Measurements from ENCODE around the gene CYB5D1. TPM values are rescaled to one million over a fixed set of nuclear protein-coding genes. Genes with fewer than 3 reads are reported as not detected.

Gene CYB5D1
- total RNA-seq, 4 donors from 2014 or later = 3.8 to 9.3 (median 7.5) TPM

DNA sequence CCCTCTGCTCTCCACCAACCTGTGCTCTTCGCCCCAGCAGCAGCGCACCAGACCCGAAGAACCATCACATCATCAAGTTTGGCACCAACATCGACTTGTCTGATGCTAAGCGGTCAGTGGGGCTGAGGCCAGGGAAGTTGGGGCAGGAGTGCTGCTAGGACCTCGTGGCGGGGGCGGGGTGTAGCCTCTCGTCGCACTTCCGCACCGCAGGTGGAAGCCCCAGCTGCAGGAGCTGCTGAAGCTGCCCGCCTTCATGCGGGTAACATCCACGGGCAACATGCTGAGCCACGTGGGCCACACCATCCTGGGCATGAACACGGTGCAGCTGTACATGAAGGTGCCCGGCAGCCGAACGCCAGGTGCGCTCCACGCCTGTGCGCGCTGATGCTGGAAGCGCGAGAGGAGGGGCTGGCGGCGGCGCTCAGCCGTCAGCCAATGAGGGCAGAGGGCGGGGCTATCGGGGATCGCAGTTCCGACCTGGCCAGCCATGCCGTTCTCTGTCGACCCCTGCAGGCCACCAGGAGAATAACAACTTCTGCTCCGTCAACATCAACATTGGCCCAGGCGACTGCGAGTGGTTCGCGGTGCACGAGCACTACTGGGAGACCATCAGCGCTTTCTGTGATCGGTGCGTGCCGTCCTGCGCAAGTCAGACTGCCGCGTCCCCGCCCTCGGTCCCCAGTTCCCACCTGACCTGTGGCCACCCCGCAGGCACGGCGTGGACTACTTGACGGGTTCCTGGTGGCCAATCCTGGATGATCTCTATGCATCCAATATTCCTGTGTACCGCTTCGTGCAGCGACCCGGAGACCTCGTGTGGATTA lies 6.2 kb upstream of the CYB5D1 start:
- TF ChIP-seq POLR2A (IDR thresholded peaks at IDR 0.05) = peak in 1 of 4 donors; percentile 33
- TF ChIP-seq, protein P1, sequence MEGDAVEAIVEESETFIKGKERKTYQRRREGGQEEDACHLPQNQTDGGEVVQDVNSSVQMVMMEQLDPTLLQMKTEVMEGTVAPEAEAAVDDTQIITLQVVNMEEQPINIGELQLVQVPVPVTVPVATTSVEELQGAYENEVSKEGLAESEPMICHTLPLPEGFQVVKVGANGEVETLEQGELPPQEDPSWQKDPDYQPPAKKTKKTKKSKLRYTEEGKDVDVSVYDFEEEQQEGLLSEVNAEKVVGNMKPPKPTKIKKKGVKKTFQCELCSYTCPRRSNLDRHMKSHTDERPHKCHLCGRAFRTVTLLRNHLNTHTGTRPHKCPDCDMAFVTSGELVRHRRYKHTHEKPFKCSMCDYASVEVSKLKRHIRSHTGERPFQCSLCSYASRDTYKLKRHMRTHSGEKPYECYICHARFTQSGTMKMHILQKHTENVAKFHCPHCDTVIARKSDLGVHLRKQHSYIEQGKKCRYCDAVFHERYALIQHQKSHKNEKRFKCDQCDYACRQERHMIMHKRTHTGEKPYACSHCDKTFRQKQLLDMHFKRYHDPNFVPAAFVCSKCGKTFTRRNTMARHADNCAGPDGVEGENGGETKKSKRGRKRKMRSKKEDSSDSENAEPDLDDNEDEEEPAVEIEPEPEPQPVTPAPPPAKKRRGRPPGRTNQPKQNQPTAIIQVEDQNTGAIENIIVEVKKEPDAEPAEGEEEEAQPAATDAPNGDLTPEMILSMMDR (IDR thresholded peaks at IDR 0.05) = peak; percentile 96 to 99 (median 98)
- H3K27me3 ChIP-seq = no peaks in the 10 kb centered on the region
- DNase-seq = no peak
- H3K9me3 ChIP-seq = no peaks in the 10 kb centered on the region
- peak overlapping the region in 3 of 4 donors; percentile 14 to 66 (median 17) for H3K27ac ChIP-seq
- peaks cover 38 to 72% (median 41%) of the 10 kb centered on the region in 3 donors for H3K36me3 ChIP-seq
- H3K4me3 ChIP-seq = peak overlapping the region in 3 of 4 donors; percentile 21 to 42 (median 31)
- WGBS, 2 donors = 23 to 39% methylated on average over 11 to 13 of the region's 60 CpGs
- intact Hi-C loops (cut with DNase I) = no loop called here
- peaks cover 23 to 57% (median 29%) of the 10 kb centered on the region in 3 donors for H3K4me1 ChIP-seq

DNA sequence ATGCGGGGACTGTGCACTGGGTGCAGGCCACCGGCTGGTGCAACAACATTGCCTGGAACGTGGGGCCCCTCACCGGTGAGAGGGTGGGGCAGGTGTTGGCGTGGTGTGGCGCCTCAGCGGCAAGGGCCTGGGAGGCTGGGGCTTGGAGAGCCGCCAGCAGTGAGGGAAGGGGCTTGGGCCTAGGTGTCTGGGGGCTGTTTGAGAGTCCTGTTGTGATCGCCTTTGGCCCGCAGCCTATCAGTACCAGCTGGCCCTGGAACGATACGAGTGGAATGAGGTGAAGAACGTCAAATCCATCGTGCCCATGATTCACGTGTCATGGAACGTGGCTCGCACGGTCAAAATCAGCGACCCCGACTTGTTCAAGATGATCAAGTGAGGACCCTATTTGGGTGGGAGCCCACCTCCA lies 5.5 kb upstream of the CYB5D1 start:
- TF ChIP-seq POLR2A (IDR thresholded peaks at IDR 0.05) = no peak
- TF ChIP-seq, protein P1 (IDR thresholded peaks at IDR 0.05) = no peak
- H3K27me3 ChIP-seq = no peaks in the 10 kb centered on the region
- H3K9me3 ChIP-seq = no peaks in the 10 kb centered on the region
- no peak for DNase-seq
- peak overlapping the region in 1 of 4 donors; percentile 42 for H3K4me3 ChIP-seq
- intact Hi-C loops (cut with DNase I) = no loop called here
- peaks cover 23 to 61% (median 29%) of the 10 kb centered on the region in 3 donors for H3K4me1 ChIP-seq
- 76 to 82% methylated on average over 7 to 11 of the region's 20 CpGs for WGBS, 2 donors
- H3K36me3 ChIP-seq = peaks cover 32 to 66% (median 35%) of the 10 kb centered on the region in 3 donors
- H3K27ac ChIP-seq = peak overlapping the region in 2 of 4 donors; percentile 17 to 66

DNA sequence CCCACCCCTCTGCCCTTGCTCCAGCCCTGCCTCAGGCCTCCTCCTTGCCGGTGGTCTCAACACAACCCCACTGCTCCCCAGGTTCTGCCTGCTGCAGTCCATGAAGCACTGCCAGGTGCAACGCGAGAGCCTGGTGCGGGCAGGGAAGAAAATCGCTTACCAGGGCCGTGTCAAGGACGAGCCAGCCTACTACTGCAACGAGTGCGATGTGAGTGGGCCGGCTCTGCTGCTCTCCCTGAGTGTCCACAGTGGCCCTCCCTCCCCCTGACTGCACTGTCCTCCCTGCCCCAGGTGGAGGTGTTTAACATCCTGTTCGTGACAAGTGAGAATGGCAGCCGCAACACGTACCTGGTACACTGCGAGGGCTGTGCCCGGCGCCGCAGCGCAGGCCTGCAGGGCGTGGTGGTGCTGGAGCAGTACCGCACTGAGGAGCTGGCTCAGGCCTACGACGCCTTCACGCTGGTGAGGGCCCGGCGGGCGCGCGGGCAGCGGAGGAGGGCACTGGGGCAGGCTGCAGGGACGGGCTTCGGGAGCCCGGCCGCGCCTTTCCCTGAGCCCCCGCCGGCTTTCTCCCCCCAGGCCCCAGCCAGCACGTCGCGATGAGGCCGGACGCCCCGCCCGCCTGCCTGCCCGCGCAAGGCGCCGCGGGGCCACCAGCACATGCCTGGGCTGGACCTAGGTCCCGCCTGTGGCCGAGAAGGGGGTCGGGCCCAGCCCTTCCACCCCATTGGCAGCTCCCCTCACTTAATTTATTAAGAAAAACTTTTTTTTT lies 4.7 kb upstream of the CYB5D1 start:
- TF ChIP-seq, protein P1 (IDR thresholded peaks at IDR 0.05) = no peak
- TF ChIP-seq POLR2A (IDR thresholded peaks at IDR 0.05) = no peak
- Histone ChIP-seq H3K36me3 (peaks cover 25 to 57% (median 27%) of the 10 kb centered on the region in 3 donors), H3K27ac (peak overlapping the region in 1 of 4 donors; percentile 13), H3K9me3 (no peaks in the 10 kb centered on the region), H3K4me1 (peaks cover 23 to 64% (median 30%) of the 10 kb centered on the region in 3 donors), H3K4me3 (no peak overlapping the region), H3K27me3 (no peaks in the 10 kb centered on the region)
- no peak for DNase-seq
- intact Hi-C loops (cut with DNase I) = no loop called here
- WGBS, 2 donors = 34 to 78% methylated on average over 1 to 12 of the region's 51 CpGs

DNA sequence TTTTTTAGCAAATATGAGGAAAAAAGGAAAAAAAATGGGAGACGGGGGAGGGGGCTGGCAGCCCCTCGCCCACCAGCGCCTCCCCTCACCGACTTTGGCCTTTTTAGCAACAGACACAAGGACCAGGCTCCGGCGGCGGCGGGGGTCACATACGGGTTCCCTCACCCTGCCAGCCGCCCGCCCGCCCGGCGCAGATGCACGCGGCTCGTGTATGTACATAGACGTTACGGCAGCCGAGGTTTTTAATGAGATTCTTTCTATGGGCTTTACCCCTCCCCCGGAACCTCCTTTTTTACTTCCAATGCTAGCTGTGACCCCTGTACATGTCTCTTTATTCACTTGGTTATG lies 4.1 kb upstream of the CYB5D1 start:
- DNase-seq = no peak
- H3K4me1 ChIP-seq = peaks cover 29 to 69% (median 35%) of the 10 kb centered on the region in 3 donors
- H3K9me3 ChIP-seq = no peaks in the 10 kb centered on the region
- 84% methylated on average over 21 of the region's 21 CpGs for WGBS, 2 donors
- H3K4me3 ChIP-seq = no peak overlapping the region
- intact Hi-C loops (cut with DNase I) = no loop called here
- H3K27me3 ChIP-seq = no peaks in the 10 kb centered on the region
- H3K36me3 ChIP-seq = peaks cover 19 to 52% (median 23%) of the 10 kb centered on the region in 3 donors
- H3K27ac ChIP-seq = peak overlapping the region in 1 of 4 donors; percentile 13
- TF ChIP-seq, protein P1 (IDR thresholded peaks at IDR 0.05) = no peak
- TF ChIP-seq POLR2A (IDR thresholded peaks at IDR 0.05) = no peak
